SK-N-SH (cell line): Measurements from ENCODE around the gene PELI2. TPM values are rescaled to one million over a fixed set of nuclear protein-coding genes. Genes with fewer than 3 reads are reported as not detected.

Source experiments
- CTCF ChIA-PET: fragments of 300-600, 350-600 bp; formaldehyde crosslinking; extraction: SDS; loops from one replicate; lab custom pipeline; 2021; lab: Yijun Ruan, JAX
- POLR2A ChIA-PET: fragments of 350-600 bp; sonication (Branson Sonifier 250); formaldehyde crosslinking; extraction: SDS; loops from one replicate; lab custom pipeline; 2020; ENCODE audit warnings: antibody characterized with exemption, inconsistent platforms; lab: Yijun Ruan, JAX
- DNase-seq: peaks from one replicate; pipeline ENCODE4 v3.0.0; 2012
- H2AFZ ChIP-seq: fragments of 200-600 bp; sonication (generic); 2 replicates; pipeline ENCODE4 v1.8.1; 2016; ENCODE audit warnings: antibody characterized with exemption, mild to moderate bottlenecking, low read depth
- H3F3A ChIP-seq: fragments of 200-600 bp; sonication (generic); replicated peaks from 2 replicates; pipeline ENCODE3; 2016; ENCODE audit warnings: antibody characterized with exemption, mild to moderate bottlenecking; ENCODE audit not compliant: insufficient read depth
- H3K27ac ChIP-seq, 2 experiments: fragments of 200-500 bp in 1 of 2; fragments of 200-600 bp in 1 of 2; sonication (Bioruptor generic) in 1 of 2; sonication (generic), shearing (Covaris generic) in 1 of 2; 2 replicates each; pipeline versions ENCODE4 v1.5.1 to v1.6.1; 2014 to 2016; ENCODE audit warnings: low read depth in 2 of 2, inconsistent platforms in 1 of 2, low read length in 1 of 2, mild to moderate bottlenecking in 1 of 2, mixed read lengths in 1 of 2
- H3K27me3 ChIP-seq: fragments of 200-600 bp; sonication (generic), shearing (Covaris generic); 2 replicates; pipeline ENCODE4 v1.6.1; 2016; ENCODE audit warnings: mixed run types; ENCODE audit not compliant: insufficient read depth
- H3K36me3 ChIP-seq, 2 experiments: fragments of 200-500 bp in 1 of 2; fragments of 200-600 bp in 1 of 2; sonication (Bioruptor generic) in 1 of 2; sonication (generic) in 1 of 2; replicated peaks in 1 of 2; 2 replicates each; pipeline versions ENCODE3 to v1.5.1; 2014 to 2016; ENCODE audit warnings: low read length in 1 of 2, mild to moderate bottlenecking in 1 of 2; ENCODE audit not compliant: insufficient read depth in 2 of 2, control insufficient read depth in 1 of 2
- H3K4me1 ChIP-seq, 2 experiments: fragments of 200-500 bp in 1 of 2; fragments of 200-600 bp in 1 of 2; sonication (Bioruptor generic) in 1 of 2; sonication (generic), shearing (Covaris generic) in 1 of 2; 2 replicates each; pipeline versions ENCODE4 v1.5.1 to v1.6.1; 2014 to 2016; ENCODE audit warnings: low read depth in 1 of 2, low read length in 1 of 2, mixed run types in 1 of 2; ENCODE audit not compliant: insufficient read depth in 2 of 2, control insufficient read depth in 1 of 2
- H3K4me2 ChIP-seq: fragments of 200-600 bp; sonication (generic), shearing (Covaris generic); 2 replicates; pipeline ENCODE4 v1.6.1; 2017; ENCODE audit warnings: mixed run types
- H3K4me3 ChIP-seq, 2 experiments: fragments of 200-500 bp in 1 of 2; fragments of 200-600 bp in 1 of 2; sonication (Bioruptor generic) in 1 of 2; sonication (generic), shearing (Covaris generic) in 1 of 2; 2 replicates each; pipeline versions ENCODE4 v1.5.1 to v1.8.1; 2014 to 2016; ENCODE audit warnings: low read depth in 2 of 2, inconsistent platforms in 1 of 2, low read length in 1 of 2, mild to moderate bottlenecking in 1 of 2, mixed read lengths in 1 of 2, moderate library complexity in 1 of 2
- H3K79me2 ChIP-seq: fragments of 200-600 bp; sonication (generic); 2 replicates; pipeline ENCODE4 v1.8.1; 2017; ENCODE audit warnings: mild to moderate bottlenecking; ENCODE audit not compliant: insufficient read depth
- H3K9ac ChIP-seq: fragments of 200-600 bp; sonication (generic); 2 replicates; pipeline ENCODE4 v1.6.1; 2017; ENCODE audit warnings: mixed run types
- H3K9me2 ChIP-seq: fragments of 200-600 bp; sonication (generic); 2 replicates; pipeline ENCODE4 v1.6.1; 2017; ENCODE audit warnings: mixed run types
- H3K9me3 ChIP-seq: fragments of 200-600 bp; sonication (generic); 2 replicates; pipeline ENCODE4 v1.6.1; 2017; ENCODE audit warnings: mixed run types, mild to moderate bottlenecking, moderate library complexity
- H4K20me1 ChIP-seq: fragments of 200-600 bp; sonication (generic); 2 replicates; pipeline ENCODE4 v1.6.1; 2017; ENCODE audit warnings: mild to moderate bottlenecking, mixed run types; ENCODE audit not compliant: insufficient read depth
- EP300 ChIP-seq, 2 experiments: IDR thresholded peaks; 2 replicates each; pipeline versions ENCODE4 v1.4.0 to v1.6.1; 2012; ENCODE audit warnings: borderline replicate concordance in 1 of 2, low read depth in 1 of 2, low read length in 1 of 2
- EZH2phosphoT487 ChIP-seq: fragments of 200-600 bp; sonication (generic); IDR thresholded peaks from 2 replicates; pipeline ENCODE4 v1.6.1; 2017; ENCODE audit warnings: low read depth, mixed run types, mild to moderate bottlenecking, antibody characterized with exemption, moderate library complexity, borderline replicate concordance
- FOSL2 ChIP-seq: IDR thresholded peaks from 2 replicates; pipeline ENCODE4 v1.4.0; 2012; ENCODE audit warnings: low read depth, mild to moderate bottlenecking, moderate library complexity, borderline replicate concordance
- GATA2 ChIP-seq: sonication (generic); formaldehyde crosslinking; IDR thresholded peaks from 2 replicates; pipeline ENCODE4 v1.5.0; 2020; ENCODE audit warnings: mild to moderate bottlenecking, missing genetic modification reagents
- JUND ChIP-seq: IDR thresholded peaks from 2 replicates; pipeline ENCODE4 v1.4.0; 2012
- MXI1 ChIP-seq: IDR thresholded peaks from 2 replicates; pipeline ENCODE4 v1.6.1; 2012; ENCODE audit warnings: mild to moderate bottlenecking, low read depth, low read length, improper control_type of control experiment
- NFIC ChIP-seq: IDR thresholded peaks from 2 replicates; pipeline ENCODE4 v1.4.0; 2012; ENCODE audit warnings: borderline replicate concordance
- NRF1 ChIP-seq: IDR thresholded peaks from 2 replicates; pipeline ENCODE4 v1.6.1; 2012; ENCODE audit warnings: low read depth, mild to moderate bottlenecking, low read length
- POLR2AphosphoS5 ChIP-seq: IDR thresholded peaks from 2 replicates; pipeline ENCODE4 v1.6.1; 2012; ENCODE audit warnings: low read depth, low read length
- RAD21 ChIP-seq: IDR thresholded peaks from 2 replicates; pipeline ENCODE4 v1.6.1; 2012; ENCODE audit warnings: mild to moderate bottlenecking, low read length
- RCOR1 ChIP-seq: fragments of 150-350 bp; IDR thresholded peaks from 2 replicates; pipeline ENCODE4 v1.6.1; 2017; ENCODE audit warnings: antibody characterized with exemption, low read length
- TAF1 ChIP-seq: IDR thresholded peaks from 2 replicates; pipeline ENCODE4 v1.6.1; 2012; ENCODE audit warnings: low read depth, mild to moderate bottlenecking, low read length, moderate library complexity, borderline replicate concordance
- TCF12 ChIP-seq: IDR thresholded peaks from 2 replicates; pipeline ENCODE4 v1.4.0; 2012
- TEAD4 ChIP-seq: IDR thresholded peaks from 2 replicates; pipeline ENCODE4 v1.4.0; 2012; ENCODE audit warnings: mild to moderate bottlenecking, borderline replicate concordance; ENCODE audit not compliant: insufficient read depth
- YY1 ChIP-seq: IDR thresholded peaks from 2 replicates; pipeline ENCODE4 v1.4.0; 2012; ENCODE audit warnings: low read depth, mild to moderate bottlenecking
- WGBS: methylation state at CpG from one replicate; pipeline ENCODE4 v1.1.6; 2017; ENCODE audit warnings: low lambda C conversion rate; 5-methylcytosine and 5-hydroxymethylcytosine counted together
- polyA plus RNA-seq, 3 experiments: library from polyadenylated mRNA; depleted of rRNA; stranded (reverse); fragments of >200 nt; gene quantifications; 2 replicates each; pipeline ENCODE4 v1.2.3, GENCODE V29; 2012
- TF ChIP-seq, protein P1 (sequence below): IDR thresholded peaks from 2 replicates; pipeline ENCODE4 v1.6.1; 2012; ENCODE audit warnings: mild to moderate bottlenecking, low read depth, low read length, moderate library complexity
- TF ChIP-seq, protein P2 (sequence below): fragments of 200-600 bp; sonication (generic); IDR thresholded peaks from 2 replicates; pipeline ENCODE4 v1.6.1; 2017; ENCODE audit warnings: antibody characterized with exemption, mild to moderate bottlenecking, moderate library complexity
- TF ChIP-seq, protein P3 (sequence below): IDR thresholded peaks from 2 replicates; pipeline ENCODE4 v1.4.0; 2012; ENCODE audit warnings: low read depth
- TF ChIP-seq, protein P4 (sequence below): fragments of 150-350 bp; IDR thresholded peaks from 2 replicates; pipeline ENCODE4 v1.6.1; 2016; ENCODE audit warnings: mild to moderate bottlenecking, low read depth, low read length
- TF ChIP-seq, protein P5 (sequence below): IDR thresholded peaks from 2 replicates; pipeline ENCODE4 v1.4.0; 2012; ENCODE audit warnings: low read depth, borderline replicate concordance

PELI2 gene
- polyA plus RNA-seq, 1 of the 3 experiments (the other 2 are of a cell fraction) = not detected

DNA sequence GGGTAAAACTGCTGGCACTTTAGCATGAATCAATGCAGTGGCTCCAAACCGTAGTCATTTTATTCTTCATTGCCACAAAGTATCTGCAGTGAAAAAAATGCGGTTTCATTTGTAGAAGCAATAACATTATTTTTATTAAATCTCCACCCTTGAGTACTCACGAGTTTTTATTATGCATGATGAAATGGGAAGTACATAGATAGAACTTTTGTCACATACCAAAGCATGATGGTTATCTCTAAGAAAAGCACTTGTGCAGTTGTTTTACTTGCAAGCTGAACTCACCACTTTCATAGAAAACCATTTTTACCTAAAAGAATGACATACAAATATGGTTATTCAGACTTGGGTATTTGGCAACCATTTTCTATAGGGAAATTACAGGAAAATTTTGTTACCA lies 90.3 kb downstream of the PELI2 start:
- Histone ChIP-seq H3K27ac (no peak overlapping the region), H3F3A (no peaks in the 10 kb centered on the region), H3K9ac (no peak overlapping the region), H3K4me1 (no peaks in the 10 kb centered on the region), H4K20me1 (no peaks in the 10 kb centered on the region), H3K4me3 (no peak overlapping the region), H3K27me3 (peaks cover 28% of the 10 kb centered on the region), H2AFZ (no peak overlapping the region), H3K9me3 (no peaks in the 10 kb centered on the region), H3K9me2 (no peaks in the 10 kb centered on the region), H3K36me3 (no peaks in the 10 kb centered on the region), H3K79me2 (no peaks in the 10 kb centered on the region), H3K4me2 (no peak overlapping the region)
- CTCF ChIA-PET = no interaction called here
- DNase-seq = no peak
- TF ChIP-seq POLR2AphosphoS5 (no peak), MXI1 (no peak), EZH2phosphoT487 (no peak), FOSL2 (no peak), RCOR1 (no peak), EP300 (IDR thresholded peaks at IDR 0.05; ENCODE audit: borderline replicate concordance in 1 of 2, low read depth in 1 of 2, low read length in 1 of 2) (no peak), TAF1 (no peak), JUND (no peak), TCF12 (no peak), TEAD4 (no peak), GATA2 (no peak), RAD21 (no peak), NFIC (no peak), YY1 (no peak), NRF1 (no peak)
- TF ChIP-seq, protein P1, sequence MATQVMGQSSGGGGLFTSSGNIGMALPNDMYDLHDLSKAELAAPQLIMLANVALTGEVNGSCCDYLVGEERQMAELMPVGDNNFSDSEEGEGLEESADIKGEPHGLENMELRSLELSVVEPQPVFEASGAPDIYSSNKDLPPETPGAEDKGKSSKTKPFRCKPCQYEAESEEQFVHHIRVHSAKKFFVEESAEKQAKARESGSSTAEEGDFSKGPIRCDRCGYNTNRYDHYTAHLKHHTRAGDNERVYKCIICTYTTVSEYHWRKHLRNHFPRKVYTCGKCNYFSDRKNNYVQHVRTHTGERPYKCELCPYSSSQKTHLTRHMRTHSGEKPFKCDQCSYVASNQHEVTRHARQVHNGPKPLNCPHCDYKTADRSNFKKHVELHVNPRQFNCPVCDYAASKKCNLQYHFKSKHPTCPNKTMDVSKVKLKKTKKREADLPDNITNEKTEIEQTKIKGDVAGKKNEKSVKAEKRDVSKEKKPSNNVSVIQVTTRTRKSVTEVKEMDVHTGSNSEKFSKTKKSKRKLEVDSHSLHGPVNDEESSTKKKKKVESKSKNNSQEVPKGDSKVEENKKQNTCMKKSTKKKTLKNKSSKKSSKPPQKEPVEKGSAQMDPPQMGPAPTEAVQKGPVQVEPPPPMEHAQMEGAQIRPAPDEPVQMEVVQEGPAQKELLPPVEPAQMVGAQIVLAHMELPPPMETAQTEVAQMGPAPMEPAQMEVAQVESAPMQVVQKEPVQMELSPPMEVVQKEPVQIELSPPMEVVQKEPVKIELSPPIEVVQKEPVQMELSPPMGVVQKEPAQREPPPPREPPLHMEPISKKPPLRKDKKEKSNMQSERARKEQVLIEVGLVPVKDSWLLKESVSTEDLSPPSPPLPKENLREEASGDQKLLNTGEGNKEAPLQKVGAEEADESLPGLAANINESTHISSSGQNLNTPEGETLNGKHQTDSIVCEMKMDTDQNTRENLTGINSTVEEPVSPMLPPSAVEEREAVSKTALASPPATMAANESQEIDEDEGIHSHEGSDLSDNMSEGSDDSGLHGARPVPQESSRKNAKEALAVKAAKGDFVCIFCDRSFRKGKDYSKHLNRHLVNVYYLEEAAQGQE = no peak
- TF ChIP-seq, protein P2, sequence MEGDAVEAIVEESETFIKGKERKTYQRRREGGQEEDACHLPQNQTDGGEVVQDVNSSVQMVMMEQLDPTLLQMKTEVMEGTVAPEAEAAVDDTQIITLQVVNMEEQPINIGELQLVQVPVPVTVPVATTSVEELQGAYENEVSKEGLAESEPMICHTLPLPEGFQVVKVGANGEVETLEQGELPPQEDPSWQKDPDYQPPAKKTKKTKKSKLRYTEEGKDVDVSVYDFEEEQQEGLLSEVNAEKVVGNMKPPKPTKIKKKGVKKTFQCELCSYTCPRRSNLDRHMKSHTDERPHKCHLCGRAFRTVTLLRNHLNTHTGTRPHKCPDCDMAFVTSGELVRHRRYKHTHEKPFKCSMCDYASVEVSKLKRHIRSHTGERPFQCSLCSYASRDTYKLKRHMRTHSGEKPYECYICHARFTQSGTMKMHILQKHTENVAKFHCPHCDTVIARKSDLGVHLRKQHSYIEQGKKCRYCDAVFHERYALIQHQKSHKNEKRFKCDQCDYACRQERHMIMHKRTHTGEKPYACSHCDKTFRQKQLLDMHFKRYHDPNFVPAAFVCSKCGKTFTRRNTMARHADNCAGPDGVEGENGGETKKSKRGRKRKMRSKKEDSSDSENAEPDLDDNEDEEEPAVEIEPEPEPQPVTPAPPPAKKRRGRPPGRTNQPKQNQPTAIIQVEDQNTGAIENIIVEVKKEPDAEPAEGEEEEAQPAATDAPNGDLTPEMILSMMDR = no peak
- TF ChIP-seq, protein P3, sequence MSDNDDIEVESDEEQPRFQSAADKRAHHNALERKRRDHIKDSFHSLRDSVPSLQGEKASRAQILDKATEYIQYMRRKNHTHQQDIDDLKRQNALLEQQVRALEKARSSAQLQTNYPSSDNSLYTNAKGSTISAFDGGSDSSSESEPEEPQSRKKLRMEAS = no peak
- TF ChIP-seq, protein P4, sequence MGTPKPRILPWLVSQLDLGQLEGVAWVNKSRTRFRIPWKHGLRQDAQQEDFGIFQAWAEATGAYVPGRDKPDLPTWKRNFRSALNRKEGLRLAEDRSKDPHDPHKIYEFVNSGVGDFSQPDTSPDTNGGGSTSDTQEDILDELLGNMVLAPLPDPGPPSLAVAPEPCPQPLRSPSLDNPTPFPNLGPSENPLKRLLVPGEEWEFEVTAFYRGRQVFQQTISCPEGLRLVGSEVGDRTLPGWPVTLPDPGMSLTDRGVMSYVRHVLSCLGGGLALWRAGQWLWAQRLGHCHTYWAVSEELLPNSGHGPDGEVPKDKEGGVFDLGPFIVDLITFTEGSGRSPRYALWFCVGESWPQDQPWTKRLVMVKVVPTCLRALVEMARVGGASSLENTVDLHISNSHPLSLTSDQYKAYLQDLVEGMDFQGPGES = no peak
- TF ChIP-seq, protein P5, sequence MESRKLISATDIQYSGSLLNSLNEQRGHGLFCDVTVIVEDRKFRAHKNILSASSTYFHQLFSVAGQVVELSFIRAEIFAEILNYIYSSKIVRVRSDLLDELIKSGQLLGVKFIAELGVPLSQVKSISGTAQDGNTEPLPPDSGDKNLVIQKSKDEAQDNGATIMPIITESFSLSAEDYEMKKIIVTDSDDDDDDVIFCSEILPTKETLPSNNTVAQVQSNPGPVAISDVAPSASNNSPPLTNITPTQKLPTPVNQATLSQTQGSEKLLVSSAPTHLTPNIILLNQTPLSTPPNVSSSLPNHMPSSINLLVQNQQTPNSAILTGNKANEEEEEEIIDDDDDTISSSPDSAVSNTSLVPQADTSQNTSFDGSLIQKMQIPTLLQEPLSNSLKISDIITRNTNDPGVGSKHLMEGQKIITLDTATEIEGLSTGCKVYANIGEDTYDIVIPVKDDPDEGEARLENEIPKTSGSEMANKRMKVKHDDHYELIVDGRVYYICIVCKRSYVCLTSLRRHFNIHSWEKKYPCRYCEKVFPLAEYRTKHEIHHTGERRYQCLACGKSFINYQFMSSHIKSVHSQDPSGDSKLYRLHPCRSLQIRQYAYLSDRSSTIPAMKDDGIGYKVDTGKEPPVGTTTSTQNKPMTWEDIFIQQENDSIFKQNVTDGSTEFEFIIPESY = no peak
- POLR2A ChIA-PET = no interaction called here
- WGBS = 14% methylated on average over 3 of the region's 3 CpGs
